NCI-H146 treated with DMSO at 0.1 percent for 48 hours (cell line): ENCODE data around the gene OR14I1.

ENCODE experiments used
- DNase-seq: peaks from one replicate; lab custom pipeline; 2025; ENCODE audit not compliant: unreplicated experiment; lab: John Stamatoyannopoulos, UW

The OR14I1 gene

GRCh38 chr1:248702714-248703113 lies at the start of gene OR14I1:
OR14I1 (minus strand) TSS chr1:248702766.
- DNase-seq: no peak

- DNase-seq: no peak
Measured at GRCh38 chr1:248751635-248752034, 49.1 kb upstream of the OR14I1 start.

GRCh38 chr1:248751142-248751541 lies 48.6 kb upstream of the OR14I1 start:
- DNase-seq: no peak

GRCh38 chr1:248750496-248750895 lies 47.9 kb upstream of the OR14I1 start:
- DNase-seq: peak; percentile 48

GRCh38 chr1:248748211-248748610 lies 45.6 kb upstream of the OR14I1 start:
- no peak for DNase-seq

GRCh38 chr1:248740876-248741275 lies 38.3 kb upstream of the OR14I1 start:
- DNase-seq: no peak

- no peak for DNase-seq
Measured at GRCh38 chr1:248739572-248740205, 37.1 kb upstream of the OR14I1 start.

- no peak for DNase-seq
Measured at GRCh38 chr1:248737457-248737856, 34.9 kb upstream of the OR14I1 start.

GRCh38 chr1:248736977-248737376 lies 34.4 kb upstream of the OR14I1 start:
- no peak for DNase-seq

GRCh38 chr1:248733566-248733965 lies 31.0 kb upstream of the OR14I1 start:
- no peak for DNase-seq

- DNase-seq: no peak
Measured at GRCh38 chr1:248730507-248731335, 28.2 kb upstream of the OR14I1 start.

GRCh38 chr1:248714248-248714647 lies 11.7 kb upstream of the OR14I1 start:
- DNase-seq: no peak

- no peak for DNase-seq
Measured at GRCh38 chr1:248710305-248710900, 7.8 kb upstream of the OR14I1 start.

GRCh38 chr1:248704606-248705005 lies 2.0 kb upstream of the OR14I1 start:
- DNase-seq: no peak

GRCh38 chr1:248703674-248704073 lies 1.1 kb upstream of the OR14I1 start:
- no peak for DNase-seq

GRCh38 chr1:248699099-248699498 lies 3.5 kb downstream of the OR14I1 start:
- no peak for DNase-seq

GRCh38 chr1:248697907-248698306 lies 4.7 kb downstream of the OR14I1 start:
- DNase-seq: no peak

GRCh38 chr1:248696774-248697173 lies 5.8 kb downstream of the OR14I1 start:
- no peak for DNase-seq

- DNase-seq: peak; percentile 8
Measured at GRCh38 chr1:248696261-248696660, 6.3 kb downstream of the OR14I1 start.

- no peak for DNase-seq
Measured at GRCh38 chr1:248695451-248696132, 7.0 kb downstream of the OR14I1 start.

- peak; percentile 35 for DNase-seq
Measured at GRCh38 chr1:248691567-248692155, 10.9 kb downstream of the OR14I1 start.
